A549 (cell line): ENCODE measurements around the gene SLC35G1. TPM values are rescaled to one million over a fixed set of nuclear protein-coding genes. Genes with fewer than 3 reads are reported as not detected.

ENCODE experiments used
- ATAC-seq, 2 experiments: fragments of 200-7000 bp in 1 of 2; fragments of >200 bp in 1 of 2; cut with Nextera tagmentation in 1 of 2; cut with Tn5 transposase in 1 of 2; 3 replicates each; pipeline versions ENCODE4 v1.8.0 to v1.9.1; 2018 to 2020; ENCODE audit warnings: mild to moderate bottlenecking in 1 of 2, moderate library complexity in 1 of 2
- CTCF ChIA-PET: fragments of 300-600 bp; sonication (Branson Sonifier 250); formaldehyde crosslinking; extraction: SDS; loops from one replicate; lab custom pipeline; 2021; ENCODE audit warnings: antibody characterized with exemption, inconsistent platforms; lab: Yijun Ruan, JAX
- POLR2A ChIA-PET: fragments of 350-600 bp; formaldehyde crosslinking; extraction: SDS; loops from one replicate; lab custom pipeline; 2021; ENCODE audit warnings: antibody characterized with exemption, inconsistent platforms; lab: Yijun Ruan, JAX
- DNase-seq, 2 experiments: peaks; one replicate each; pipeline versions ENCODE4 v3.0.0 to v3.0.0-alpha.2; 2011 to 2016; ENCODE audit warnings: low read depth in 1 of 2, low spot score in 1 of 2
- FAIRE-seq: peaks from 2 replicates; lab custom pipeline; 2011; peaks lifted over from hg19 to GRCh38; lab: Jason Lieb, UNC
- H3K27ac ChIP-seq, 2 experiments: fragments of >200 bp; sonication (Bioruptor Twin); formaldehyde crosslinking; 3 replicates each; pipeline ENCODE4 v1.5.1; 2016 to 2017
- H3K4me1 ChIP-seq: fragments of >200 bp; sonication (Bioruptor Twin); formaldehyde crosslinking; 3 replicates; pipeline ENCODE4 v1.6.1; 2016
- H3K4me2 ChIP-seq: fragments of >200 bp; sonication (Bioruptor Twin); formaldehyde crosslinking; 3 replicates; pipeline ENCODE4 v1.6.1; 2016
- H3K4me3 ChIP-seq: fragments of >200 bp; sonication (Bioruptor Twin); formaldehyde crosslinking; 3 replicates; pipeline ENCODE4 v1.5.1; 2016
- H3K9me3 ChIP-seq: fragments of >200 bp; sonication (Bioruptor Twin); formaldehyde crosslinking; 3 replicates; pipeline ENCODE4 v1.6.1; 2016
- BHLHE40 ChIP-seq: IDR thresholded peaks from 2 replicates; pipeline ENCODE4 v1.6.1; 2012; ENCODE audit warnings: low read depth, low read length, inconsistent platforms
- CEBPB ChIP-seq, 2 experiments: fragments of >200 bp in 1 of 2; sonication (Bioruptor Twin) in 1 of 2; formaldehyde crosslinking in 1 of 2; IDR thresholded peaks; 2 replicates each; pipeline ENCODE4 v1.6.1; 2012 to 2016
- EHF ChIP-seq: fragments of 250-450 bp; sonication (Bioruptor Pico); IDR thresholded peaks from 2 replicates; pipeline ENCODE4 v1.5.0; 2020; ENCODE audit warnings: mild to moderate bottlenecking
- FOSL2 ChIP-seq, 2 experiments: fragments of 450-650 bp in 1 of 2; fragments of >200 bp in 1 of 2; sonication (Bioruptor Twin) in 1 of 2; formaldehyde crosslinking; IDR thresholded peaks; 2 replicates each; pipeline versions ENCODE4 v1.5.0 to v1.6.1; 2016 to 2020; ENCODE audit warnings: mild to moderate bottlenecking in 1 of 2, moderate library complexity in 1 of 2
- HDAC2 ChIP-seq: fragments of 200-600 bp; sonication (generic); IDR thresholded peaks from 2 replicates; pipeline ENCODE4 v1.6.1; 2016
- HEYL ChIP-seq: fragments of 250-450 bp; sonication (Bioruptor Pico); IDR thresholded peaks from 2 replicates; pipeline ENCODE4 v1.8.0; 2021; ENCODE audit warnings: mild to moderate bottlenecking, moderate library complexity
- JUN ChIP-seq, 2 experiments: fragments of >200 bp; sonication (Bioruptor Twin); formaldehyde crosslinking; IDR thresholded peaks; 2 replicates in 1 of 2; 3 replicates in 1 of 2; pipeline ENCODE4 v1.6.1; 2016 to 2017
- NPAS2 ChIP-seq: fragments of 250-450 bp; sonication (Bioruptor Pico); IDR thresholded peaks from 2 replicates; pipeline ENCODE4 v1.8.0; 2022; ENCODE audit warnings: mild to moderate bottlenecking, moderate library complexity, borderline replicate concordance
- POLR2A ChIP-seq: IDR thresholded peaks from 2 replicates; pipeline ENCODE4 v1.6.1; 2012; ENCODE audit warnings: mild to moderate bottlenecking, low read length
- RAD21 ChIP-seq, 2 experiments: fragments of >200 bp in 1 of 2; sonication (Bioruptor Twin) in 1 of 2; formaldehyde crosslinking in 1 of 2; IDR thresholded peaks in 1 of 2; conservative IDR thresholded peaks in 1 of 2; 2 replicates in 1 of 2; 3 replicates in 1 of 2; pipeline ENCODE4 v1.6.1; 2012 to 2018; ENCODE audit warnings: inconsistent platforms in 1 of 2
- RARB ChIP-seq: fragments of 250-450 bp; sonication (Bioruptor Pico); IDR thresholded peaks from 2 replicates; pipeline ENCODE4 v1.8.0; 2021; ENCODE audit warnings: mild to moderate bottlenecking, moderate library complexity
- SMC3 ChIP-seq: fragments of >200 bp; sonication (Bioruptor Twin); formaldehyde crosslinking; IDR thresholded peaks from 3 replicates; pipeline ENCODE4 v1.6.1; 2018; ENCODE audit warnings: inconsistent platforms
- SREBF2 ChIP-seq: fragments of 450-650 bp; IDR thresholded peaks from 2 replicates; pipeline ENCODE4 v1.6.1; 2014; ENCODE audit warnings: mild to moderate bottlenecking, moderate library complexity
- TFCP2L1 ChIP-seq: fragments of 250-450 bp; sonication (Bioruptor Pico); IDR thresholded peaks from 2 replicates; pipeline ENCODE4 v1.5.0; 2021; ENCODE audit warnings: mild to moderate bottlenecking
- ZFP36 ChIP-seq: fragments of 450-650 bp; IDR thresholded peaks from 2 replicates; pipeline ENCODE4 v1.6.1; 2014; ENCODE audit warnings: borderline replicate concordance; ENCODE audit not compliant: partially characterized antibody
- WGBS: methylation state at CpG from one replicate; pipeline ENCODE4 v1.1.6; 2017; ENCODE audit errors: missing lambda C conversion rate; 5-methylcytosine and 5-hydroxymethylcytosine counted together
- polyA plus RNA-seq, 4 experiments: library from polyadenylated mRNA; depleted of rRNA in 3 of 4; stranded (reverse); fragments of >200 nt; fragmentation: RNase III in 1 of 4; extraction: RNeasy Plus Mini Kit Qiagen cat#74134 plus additional on column Dnase treatment in 1 of 4; gene quantifications; 2 replicates in 3 of 4; 3 replicates in 1 of 4; pipeline ENCODE4 v1.2.3, GENCODE V29; 2011 to 2017
- TF ChIP-seq, protein P1 (sequence below): fragments of 200-600 bp; sonication (generic); IDR thresholded peaks from 2 replicates; pipeline ENCODE4 v1.6.1; 2016; ENCODE audit warnings: antibody characterized with exemption, mild to moderate bottlenecking, moderate library complexity
- TF ChIP-seq, protein P2 (sequence below): IDR thresholded peaks from 2 replicates; pipeline ENCODE4 v1.6.1; 2012
- TF ChIP-seq, protein P3 (sequence below): fragments of 450-650 bp; IDR thresholded peaks from 2 replicates; pipeline ENCODE4 v1.6.1; 2014; ENCODE audit warnings: antibody characterized with exemption
- TF ChIP-seq, protein P4 (sequence below): fragments of >200 bp; sonication (Bioruptor Twin); formaldehyde crosslinking; IDR thresholded peaks from 2 replicates; pipeline ENCODE4 v1.6.1; 2016
- TF ChIP-seq, protein P5 (sequence below): fragments of 250-450 bp; sonication (Bioruptor Pico); IDR thresholded peaks from 2 replicates; pipeline ENCODE4 v1.5.0; 2020; ENCODE audit warnings: low read depth, mild to moderate bottlenecking, moderate library complexity
- TF ChIP-seq, protein P6 (sequence below): IDR thresholded peaks from 2 replicates; pipeline ENCODE4 v1.6.1; 2012
- TF ChIP-seq, protein P7 (sequence below): IDR thresholded peaks from 2 replicates; pipeline ENCODE4 v1.6.1; 2012; ENCODE audit warnings: low read depth, borderline replicate concordance

The SLC35G1 gene
- polyA plus RNA-seq, 2 of the 4 experiments (the other 2 are of a cell fraction), result 13.0 to 16.8 TPM

DNA sequence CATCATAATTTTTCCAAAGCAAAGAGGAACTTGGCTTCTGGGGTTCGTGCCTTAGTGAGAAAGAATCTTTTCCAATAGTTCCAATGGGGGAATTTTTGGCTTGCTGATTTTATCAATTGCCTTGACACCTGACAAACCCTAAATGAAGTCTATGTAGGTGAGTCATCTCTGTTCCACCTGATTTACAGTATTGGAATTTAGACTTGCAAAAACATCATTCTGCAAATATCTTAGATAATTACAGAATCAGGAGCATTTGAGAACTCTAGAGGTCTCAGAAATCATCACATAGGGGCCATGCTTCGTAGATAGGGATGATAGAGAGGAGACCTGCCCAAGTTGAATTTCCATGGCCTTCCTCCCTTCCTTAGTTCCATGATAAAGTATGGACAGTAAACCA is 9.3 kb downstream of the SLC35G1 start:
- TF ChIP-seq, protein P1, sequence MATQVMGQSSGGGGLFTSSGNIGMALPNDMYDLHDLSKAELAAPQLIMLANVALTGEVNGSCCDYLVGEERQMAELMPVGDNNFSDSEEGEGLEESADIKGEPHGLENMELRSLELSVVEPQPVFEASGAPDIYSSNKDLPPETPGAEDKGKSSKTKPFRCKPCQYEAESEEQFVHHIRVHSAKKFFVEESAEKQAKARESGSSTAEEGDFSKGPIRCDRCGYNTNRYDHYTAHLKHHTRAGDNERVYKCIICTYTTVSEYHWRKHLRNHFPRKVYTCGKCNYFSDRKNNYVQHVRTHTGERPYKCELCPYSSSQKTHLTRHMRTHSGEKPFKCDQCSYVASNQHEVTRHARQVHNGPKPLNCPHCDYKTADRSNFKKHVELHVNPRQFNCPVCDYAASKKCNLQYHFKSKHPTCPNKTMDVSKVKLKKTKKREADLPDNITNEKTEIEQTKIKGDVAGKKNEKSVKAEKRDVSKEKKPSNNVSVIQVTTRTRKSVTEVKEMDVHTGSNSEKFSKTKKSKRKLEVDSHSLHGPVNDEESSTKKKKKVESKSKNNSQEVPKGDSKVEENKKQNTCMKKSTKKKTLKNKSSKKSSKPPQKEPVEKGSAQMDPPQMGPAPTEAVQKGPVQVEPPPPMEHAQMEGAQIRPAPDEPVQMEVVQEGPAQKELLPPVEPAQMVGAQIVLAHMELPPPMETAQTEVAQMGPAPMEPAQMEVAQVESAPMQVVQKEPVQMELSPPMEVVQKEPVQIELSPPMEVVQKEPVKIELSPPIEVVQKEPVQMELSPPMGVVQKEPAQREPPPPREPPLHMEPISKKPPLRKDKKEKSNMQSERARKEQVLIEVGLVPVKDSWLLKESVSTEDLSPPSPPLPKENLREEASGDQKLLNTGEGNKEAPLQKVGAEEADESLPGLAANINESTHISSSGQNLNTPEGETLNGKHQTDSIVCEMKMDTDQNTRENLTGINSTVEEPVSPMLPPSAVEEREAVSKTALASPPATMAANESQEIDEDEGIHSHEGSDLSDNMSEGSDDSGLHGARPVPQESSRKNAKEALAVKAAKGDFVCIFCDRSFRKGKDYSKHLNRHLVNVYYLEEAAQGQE, result no peak
- TF ChIP-seq FOSL2 (IDR thresholded peaks at IDR 0.05) (no peak), FOSL2 (CRISPR knock-in tag; IDR thresholded peaks at IDR 0.05) (peak; percentile 33; the same call in 1 of the 2 replicates)
- ChIA-PET POLR2A (no interaction called here), CTCF (interaction anchor here (2.4 to 4.6 kb wide), 2 partner anchors 9 to 14 kb away, joined by 10 to 34 read pairs; partner anchors contain the start of gene SLC35G1)
- H3K4me2 ChIP-seq, result no peak overlapping the region
- H3K9me3 ChIP-seq, result no peaks in the 10 kb centered on the region
- DNase-seq (no peak), ATAC-seq (no peak), FAIRE-seq (no peak)
- WGBS, result 88% methylated on average over 2 of the region's 2 CpGs
- H3K4me1 ChIP-seq, result no peaks in the 10 kb centered on the region
- H3K4me3 ChIP-seq, result no peak overlapping the region
- H3K27ac ChIP-seq, result no peak overlapping the region

DNA sequence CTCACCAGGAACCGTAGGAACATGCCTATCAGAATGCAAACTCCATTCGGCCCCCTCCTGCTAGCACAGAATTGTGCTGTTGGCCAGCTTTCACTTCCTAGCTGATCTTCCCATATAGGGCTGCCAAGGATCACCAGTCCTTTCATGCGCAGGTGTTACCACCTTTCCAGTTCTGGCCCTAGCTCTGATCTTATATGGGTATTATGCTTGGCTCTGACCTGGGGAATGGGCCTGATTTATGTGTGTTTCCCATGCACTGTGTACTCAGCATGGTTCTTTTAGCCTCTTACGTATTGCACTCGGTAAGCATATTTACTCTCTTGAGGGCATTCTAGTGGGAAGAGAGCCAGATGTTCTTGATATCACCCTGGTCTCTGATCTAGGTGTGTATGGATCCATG is 11.1 kb downstream of the SLC35G1 start:
- WGBS, result 88% methylated on average over 5 of the region's 5 CpGs
- CTCF ChIA-PET, result interaction anchor here (0.7 to 4.6 kb wide), 3 partner anchors 11 to 71 kb away, joined by 3 to 34 read pairs (median 10); partner anchors contain the start of gene SLC35G1
- POLR2A ChIA-PET, result no interaction called here

More for the DNA sequence above, 11.1 kb downstream of the SLC35G1 start:
- FAIRE-seq (no peak), DNase-seq (no peak), ATAC-seq (no peak)
- TF ChIP-seq BHLHE40, result no peak
- TF ChIP-seq SREBF2, result no peak
- no peak for TF ChIP-seq TFCP2L1
- no peak for TF ChIP-seq POLR2A
- TF ChIP-seq, protein P2, sequence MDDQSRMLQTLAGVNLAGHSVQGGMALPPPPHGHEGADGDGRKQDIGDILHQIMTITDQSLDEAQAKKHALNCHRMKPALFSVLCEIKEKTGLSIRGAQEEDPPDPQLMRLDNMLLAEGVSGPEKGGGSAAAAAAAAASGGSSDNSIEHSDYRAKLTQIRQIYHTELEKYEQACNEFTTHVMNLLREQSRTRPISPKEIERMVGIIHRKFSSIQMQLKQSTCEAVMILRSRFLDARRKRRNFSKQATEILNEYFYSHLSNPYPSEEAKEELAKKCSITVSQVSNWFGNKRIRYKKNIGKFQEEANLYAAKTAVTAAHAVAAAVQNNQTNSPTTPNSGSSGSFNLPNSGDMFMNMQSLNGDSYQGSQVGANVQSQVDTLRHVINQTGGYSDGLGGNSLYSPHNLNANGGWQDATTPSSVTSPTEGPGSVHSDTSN, result no peak
- TF ChIP-seq JUN (IDR thresholded peaks at IDR 0.05), result no peak
- TF ChIP-seq, protein P3, sequence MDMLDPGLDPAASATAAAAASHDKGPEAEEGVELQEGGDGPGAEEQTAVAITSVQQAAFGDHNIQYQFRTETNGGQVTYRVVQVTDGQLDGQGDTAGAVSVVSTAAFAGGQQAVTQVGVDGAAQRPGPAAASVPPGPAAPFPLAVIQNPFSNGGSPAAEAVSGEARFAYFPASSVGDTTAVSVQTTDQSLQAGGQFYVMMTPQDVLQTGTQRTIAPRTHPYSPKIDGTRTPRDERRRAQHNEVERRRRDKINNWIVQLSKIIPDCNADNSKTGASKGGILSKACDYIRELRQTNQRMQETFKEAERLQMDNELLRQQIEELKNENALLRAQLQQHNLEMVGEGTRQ, result no peak
- TF ChIP-seq, protein P4, sequence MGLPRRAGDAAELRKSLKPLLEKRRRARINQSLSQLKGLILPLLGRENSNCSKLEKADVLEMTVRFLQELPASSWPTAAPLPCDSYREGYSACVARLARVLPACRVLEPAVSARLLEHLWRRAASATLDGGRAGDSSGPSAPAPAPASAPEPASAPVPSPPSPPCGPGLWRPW, result no peak
- no peak for TF ChIP-seq HEYL (CRISPR knock-in tag)
- TF ChIP-seq EHF (CRISPR knock-in tag), result no peak
- TF ChIP-seq, protein P5, sequence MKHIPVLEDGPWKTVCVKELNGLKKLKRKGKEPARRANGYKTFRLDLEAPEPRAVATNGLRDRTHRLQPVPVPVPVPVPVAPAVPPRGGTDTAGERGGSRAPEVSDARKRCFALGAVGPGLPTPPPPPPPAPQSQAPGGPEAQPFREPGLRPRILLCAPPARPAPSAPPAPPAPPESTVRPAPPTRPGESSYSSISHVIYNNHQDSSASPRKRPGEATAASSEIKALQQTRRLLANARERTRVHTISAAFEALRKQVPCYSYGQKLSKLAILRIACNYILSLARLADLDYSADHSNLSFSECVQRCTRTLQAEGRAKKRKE (CRISPR knock-in tag), result no peak
- TF ChIP-seq, protein P6, sequence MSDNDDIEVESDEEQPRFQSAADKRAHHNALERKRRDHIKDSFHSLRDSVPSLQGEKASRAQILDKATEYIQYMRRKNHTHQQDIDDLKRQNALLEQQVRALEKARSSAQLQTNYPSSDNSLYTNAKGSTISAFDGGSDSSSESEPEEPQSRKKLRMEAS, result no peak
- TF ChIP-seq RARB (CRISPR knock-in tag), result no peak
- TF ChIP-seq, protein P7, sequence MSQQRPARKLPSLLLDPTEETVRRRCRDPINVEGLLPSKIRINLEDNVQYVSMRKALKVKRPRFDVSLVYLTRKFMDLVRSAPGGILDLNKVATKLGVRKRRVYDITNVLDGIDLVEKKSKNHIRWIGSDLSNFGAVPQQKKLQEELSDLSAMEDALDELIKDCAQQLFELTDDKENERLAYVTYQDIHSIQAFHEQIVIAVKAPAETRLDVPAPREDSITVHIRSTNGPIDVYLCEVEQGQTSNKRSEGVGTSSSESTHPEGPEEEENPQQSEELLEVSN, result no peak
- no peak for TF ChIP-seq HDAC2
- no peak for TF ChIP-seq SMC3
- no peak for TF ChIP-seq RAD21 (conservative IDR thresholded peaks at IDR 0.05 in 1 of 2, IDR thresholded peaks at IDR 0.05 in 1 of 2)
- TF ChIP-seq NPAS2 (CRISPR knock-in tag), result no peak
- TF ChIP-seq ZFP36, result no peak
- TF ChIP-seq CEBPB (IDR thresholded peaks at IDR 0.05), result no peak
- H3K4me3 ChIP-seq, result no peak overlapping the region
- H3K4me1 ChIP-seq, result no peaks in the 10 kb centered on the region
- H3K9me3 ChIP-seq, result no peaks in the 10 kb centered on the region
- H3K4me2 ChIP-seq, result no peak overlapping the region
- no peak overlapping the region for H3K27ac ChIP-seq
